Mucosa of stomach (tissue), 1 donor: ENCODE results near the gene CD68.
A peak's percentile ranks its signal among the peaks of the same experiment; 100 is the strongest.

Experiments used
- H3K27me3 ChIP-seq: one replicate; pipeline ENCODE4 v1.7.0; 2013; ENCODE audit warnings: mild to moderate bottlenecking, low read length; ENCODE audit not compliant: control insufficient read depth, insufficient read depth
- H3K36me3 ChIP-seq: one replicate; pipeline ENCODE4 v1.7.0; 2013; ENCODE audit warnings: low read length; ENCODE audit not compliant: control insufficient read depth, insufficient read depth
- H3K4me1 ChIP-seq: one replicate; pipeline ENCODE4 v1.7.0; 2013; ENCODE audit warnings: mild to moderate bottlenecking, low read length; ENCODE audit not compliant: control insufficient read depth, insufficient read depth
- H3K4me3 ChIP-seq: one replicate; pipeline ENCODE4 v1.7.0; 2013; ENCODE audit warnings: low read length
- H3K9ac ChIP-seq: one replicate; pipeline ENCODE4 v1.7.0; 2013; ENCODE audit warnings: mild to moderate bottlenecking, low read length, moderate library complexity
- H3K9me3 ChIP-seq: one replicate; pipeline ENCODE4 v1.7.0; 2013; ENCODE audit warnings: mild to moderate bottlenecking, low read length, moderate library complexity; ENCODE audit not compliant: control insufficient read depth
- donor health status: Pancreatic carcinoma.

Gene CD68

DNA sequence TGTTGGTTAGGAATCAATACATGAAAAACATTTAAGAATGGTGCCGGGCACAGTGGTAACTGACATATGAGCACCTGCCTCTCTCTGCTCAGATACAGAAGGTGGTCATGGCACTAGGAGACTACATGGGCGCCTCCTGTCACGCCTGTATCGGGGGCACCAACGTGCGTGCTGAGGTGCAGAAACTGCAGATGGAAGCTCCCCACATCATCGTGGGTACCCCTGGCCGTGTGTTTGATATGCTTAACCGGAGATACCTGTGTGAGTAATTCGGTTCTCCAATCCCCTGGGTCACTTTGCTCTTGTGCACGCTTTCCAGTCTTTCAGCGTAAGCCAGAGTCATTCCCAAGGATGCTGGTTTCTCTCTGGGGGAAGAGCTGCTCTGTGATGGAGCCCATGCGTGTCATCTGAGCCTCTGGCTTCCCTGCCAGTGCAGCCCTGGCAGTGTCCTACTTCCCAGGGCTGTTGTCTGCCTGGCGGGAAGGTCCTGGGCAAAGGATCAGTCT is 3.0 kb upstream of the CD68 start:
- Histone ChIP-seq H3K9me3 (no peaks in the 10 kb centered on the region), H3K36me3 (peaks cover 41% of the 10 kb centered on the region), H3K9ac (no peak overlapping the region), H3K4me1 (peaks cover 47% of the 10 kb centered on the region), H3K27me3 (no peaks in the 10 kb centered on the region), H3K4me3 (no peak overlapping the region)

DNA sequence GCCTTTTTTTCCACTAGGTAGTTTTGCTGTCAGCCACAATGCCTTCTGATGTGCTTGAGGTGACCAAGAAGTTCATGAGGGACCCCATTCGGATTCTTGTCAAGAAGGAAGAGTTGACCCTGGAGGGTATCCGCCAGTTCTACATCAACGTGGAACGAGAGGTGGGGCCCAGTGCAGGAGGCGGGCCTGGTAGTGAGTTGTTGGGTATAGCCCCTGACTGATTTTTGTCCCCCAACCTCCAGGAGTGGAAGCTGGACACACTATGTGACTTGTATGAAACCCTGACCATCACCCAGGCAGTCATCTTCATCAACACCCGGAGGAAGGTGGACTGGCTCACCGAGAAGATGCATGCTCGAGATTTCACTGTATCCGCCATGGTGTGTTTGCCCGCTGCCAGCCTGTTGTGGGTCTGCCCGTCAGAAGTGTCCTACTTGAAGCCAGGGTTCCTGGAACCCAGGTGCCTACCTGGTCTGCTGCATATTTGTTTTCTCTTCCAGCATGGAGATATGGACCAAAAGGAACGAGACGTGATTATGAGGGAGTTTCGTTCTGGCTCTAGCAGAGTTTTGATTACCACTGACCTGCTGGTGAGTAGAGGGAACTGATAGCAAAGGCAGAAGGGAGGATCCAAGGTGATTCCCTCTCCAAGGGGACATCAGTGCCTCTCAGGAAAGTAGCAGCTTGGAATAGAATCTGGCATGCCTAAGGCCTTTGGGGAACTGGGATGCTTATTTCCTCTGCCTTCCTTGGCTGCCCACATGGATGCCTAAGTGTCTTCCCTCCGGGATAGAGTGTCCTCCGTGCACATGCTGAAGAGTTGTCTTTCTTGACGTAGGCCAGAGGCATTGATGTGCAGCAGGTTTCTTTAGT is 1.9 kb upstream of the CD68 start:
- H3K9me3 ChIP-seq = no peaks in the 10 kb centered on the region
- H3K4me3 ChIP-seq = no peak overlapping the region
- peaks cover 54% of the 10 kb centered on the region for H3K4me1 ChIP-seq
- H3K27me3 ChIP-seq = no peaks in the 10 kb centered on the region
- H3K9ac ChIP-seq = no peak overlapping the region
- peaks cover 41% of the 10 kb centered on the region for H3K36me3 ChIP-seq

DNA sequence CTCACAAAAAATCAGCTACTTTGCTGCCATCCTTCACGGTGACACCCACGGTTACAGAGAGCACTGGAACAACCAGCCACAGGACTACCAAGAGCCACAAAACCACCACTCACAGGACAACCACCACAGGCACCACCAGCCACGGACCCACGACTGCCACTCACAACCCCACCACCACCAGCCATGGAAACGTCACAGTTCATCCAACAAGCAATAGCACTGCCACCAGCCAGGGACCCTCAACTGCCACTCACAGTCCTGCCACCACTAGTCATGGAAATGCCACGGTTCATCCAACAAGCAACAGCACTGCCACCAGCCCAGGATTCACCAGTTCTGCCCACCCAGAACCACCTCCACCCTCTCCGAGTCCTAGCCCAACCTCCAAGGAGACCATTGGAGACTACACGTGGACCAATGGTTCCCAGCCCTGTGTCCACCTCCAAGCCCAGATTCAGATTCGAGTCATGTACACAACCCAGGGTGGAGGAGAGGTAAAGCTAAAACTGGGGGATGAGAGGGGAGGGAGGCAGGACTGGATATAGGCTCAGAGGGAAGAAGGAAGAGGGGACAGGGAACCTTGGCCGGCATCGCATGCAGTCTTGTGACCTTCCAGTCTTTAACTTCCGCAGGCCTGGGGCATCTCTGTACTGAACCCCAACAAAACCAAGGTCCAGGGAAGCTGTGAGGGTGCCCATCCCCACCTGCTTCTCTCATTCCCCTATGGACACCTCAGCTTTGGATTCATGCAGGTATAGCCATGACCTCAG is 581 bp downstream of the CD68 start:
- peak overlapping the region; percentile 49 for H3K4me3 ChIP-seq
- H3K36me3 ChIP-seq = peaks cover 36% of the 10 kb centered on the region
- H3K27me3 ChIP-seq = no peaks in the 10 kb centered on the region
- peak overlapping the region; percentile 87 for H3K9ac ChIP-seq
- H3K9me3 ChIP-seq = no peaks in the 10 kb centered on the region
- H3K4me1 ChIP-seq = peaks cover 62% of the 10 kb centered on the region

DNA sequence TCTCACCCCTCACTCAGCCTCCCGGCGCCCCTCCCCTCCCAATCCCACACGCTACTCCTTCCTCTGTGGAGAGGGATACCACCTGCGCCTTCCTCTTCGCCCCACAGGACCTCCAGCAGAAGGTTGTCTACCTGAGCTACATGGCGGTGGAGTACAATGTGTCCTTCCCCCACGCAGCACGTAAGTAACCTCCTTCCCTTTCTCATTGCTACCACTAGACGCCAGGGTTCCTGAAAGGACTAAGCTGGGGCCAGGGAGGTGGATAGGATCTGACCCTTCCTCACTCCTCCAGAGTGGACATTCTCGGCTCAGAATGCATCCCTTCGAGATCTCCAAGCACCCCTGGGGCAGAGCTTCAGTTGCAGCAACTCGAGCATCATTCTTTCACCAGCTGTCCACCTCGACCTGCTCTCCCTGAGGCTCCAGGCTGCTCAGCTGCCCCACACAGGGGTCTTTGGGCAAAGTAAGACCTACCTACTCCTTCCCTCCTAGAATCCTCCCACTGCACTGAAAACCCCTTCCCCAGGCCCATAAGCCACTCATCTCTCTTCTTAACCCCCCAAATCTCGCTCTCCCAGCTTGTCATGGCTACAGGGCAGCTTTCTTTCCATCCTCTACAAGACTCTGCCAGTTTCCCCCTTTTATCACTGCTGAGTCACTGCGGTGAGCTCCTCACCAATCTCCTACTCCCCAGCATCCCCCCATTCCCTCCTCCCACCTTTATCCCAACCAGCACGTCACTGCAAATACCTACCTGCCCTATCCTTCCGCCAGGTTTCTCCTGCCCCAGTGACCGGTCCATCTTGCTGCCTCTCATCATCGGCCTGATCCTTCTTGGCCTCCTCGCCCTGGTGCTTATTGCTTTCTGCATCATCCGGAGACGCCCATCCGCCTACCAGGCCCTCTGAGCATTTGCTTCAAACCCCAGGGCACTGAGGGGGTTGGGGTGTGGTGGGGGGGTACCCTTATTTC is 1.5 kb downstream of the CD68 start:
- peak overlapping the region; percentile 49 for H3K4me3 ChIP-seq
- H3K9ac ChIP-seq = peak overlapping the region; percentile 87
- no peaks in the 10 kb centered on the region for H3K27me3 ChIP-seq
- H3K9me3 ChIP-seq = no peaks in the 10 kb centered on the region
- peaks cover 63% of the 10 kb centered on the region for H3K4me1 ChIP-seq
- peaks cover 28% of the 10 kb centered on the region for H3K36me3 ChIP-seq

DNA sequence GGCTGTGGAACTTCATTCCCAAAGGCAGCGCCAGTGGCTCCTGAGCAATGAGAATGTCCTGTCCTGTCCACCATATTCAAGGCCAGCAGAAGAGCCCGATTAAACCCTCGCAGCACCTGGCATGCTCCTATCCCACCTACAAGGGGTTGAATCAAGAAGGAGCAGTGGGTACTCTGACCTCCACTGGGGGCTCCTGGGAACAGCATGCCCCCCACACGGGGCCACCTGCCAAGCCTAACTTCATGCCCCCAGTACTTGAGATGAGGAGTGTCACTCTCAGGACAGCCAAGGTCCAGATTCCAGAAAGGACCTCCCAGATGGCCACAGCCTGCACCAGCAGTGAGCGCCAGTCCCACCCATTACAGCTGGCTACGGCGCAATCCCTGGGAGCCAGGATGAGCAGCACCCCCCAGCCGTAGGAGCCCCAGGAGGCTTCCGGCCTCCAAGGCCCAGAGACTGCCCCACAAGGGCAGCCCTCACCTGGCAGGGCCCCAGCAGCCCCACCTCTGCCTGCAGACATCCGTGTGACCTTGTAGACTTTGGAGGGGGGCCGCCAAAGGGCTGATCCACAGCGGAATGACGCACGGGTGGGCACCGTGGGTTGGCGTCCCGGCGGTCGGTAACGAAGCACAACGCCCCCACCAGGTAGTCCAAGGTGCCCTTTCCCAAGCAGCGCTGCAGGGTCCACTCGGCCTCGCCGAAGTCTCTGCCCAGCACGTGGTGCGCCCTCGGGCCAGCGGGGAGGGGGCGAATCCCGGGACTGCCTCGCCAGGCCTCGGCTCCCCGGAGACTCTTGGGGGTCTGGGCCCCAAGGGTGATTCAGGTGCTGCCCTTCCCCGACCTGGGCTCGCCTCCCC is 3.2 kb downstream of the CD68 start:
- Histone ChIP-seq H3K9ac (peak overlapping the region; percentile 94), H3K4me3 (peak overlapping the region; percentile 90), H3K27me3 (no peaks in the 10 kb centered on the region), H3K9me3 (no peaks in the 10 kb centered on the region), H3K4me1 (peaks cover 59% of the 10 kb centered on the region), H3K36me3 (peaks cover 13% of the 10 kb centered on the region)

DNA sequence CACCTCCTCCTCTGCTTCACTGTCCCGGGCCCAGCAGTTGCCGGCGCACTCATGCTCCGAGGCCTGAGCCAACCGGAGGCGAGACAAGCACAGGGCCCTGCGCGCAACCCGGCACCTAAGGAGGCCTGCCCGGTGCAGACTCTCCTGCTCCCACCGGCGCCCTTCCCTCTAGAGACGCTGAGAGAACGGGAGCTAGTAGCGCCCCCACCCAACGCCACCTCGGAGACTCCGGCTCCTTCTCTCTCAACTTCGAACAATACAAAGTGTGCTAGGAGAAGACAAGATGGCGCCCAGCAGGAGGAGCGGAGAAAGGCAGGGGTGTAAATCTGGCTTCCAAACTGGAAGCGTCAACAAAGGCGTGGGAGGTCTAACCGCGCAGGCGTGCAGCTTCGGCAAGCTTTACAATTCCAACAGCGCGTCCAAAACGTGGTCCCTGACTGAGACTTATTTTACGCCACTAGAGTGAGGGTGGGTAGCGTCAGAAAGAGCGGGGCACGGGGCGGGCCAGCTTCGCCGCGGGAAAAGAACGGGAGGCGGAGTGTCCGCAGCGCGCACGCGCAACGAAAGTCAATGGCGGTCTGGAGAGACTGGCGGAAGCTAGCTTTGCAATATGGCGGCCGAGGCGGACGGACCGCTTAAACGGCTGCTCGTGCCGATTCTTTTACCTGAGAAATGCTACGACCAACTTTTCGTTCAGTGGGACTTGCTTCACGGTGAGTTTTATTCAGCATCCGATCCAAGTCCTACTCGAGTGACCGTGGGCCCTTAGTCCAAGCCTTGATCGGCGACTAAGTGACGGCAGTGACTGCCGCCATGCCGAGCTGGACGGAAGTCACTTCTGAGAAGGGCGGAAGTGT is 4.0 kb downstream of the CD68 start, which contains the start of gene MPDU1:
Gene MPDU1, plus strand, starts transcription at position 600 of the 857 bp plus-strand sequence. Its CDS starts 11 bp downstream, at position 611.
- Histone ChIP-seq H3K36me3 (peaks cover 6% of the 10 kb centered on the region), H3K4me3 (peak within 1 kb of the TSS; percentile 90), H3K9me3 (no peaks in the 10 kb centered on the region), H3K27me3 (no peaks in the 10 kb centered on the region), H3K9ac (peak within 1 kb of the TSS; percentile 94), H3K4me1 (peaks cover 56% of the 10 kb centered on the region)

DNA sequence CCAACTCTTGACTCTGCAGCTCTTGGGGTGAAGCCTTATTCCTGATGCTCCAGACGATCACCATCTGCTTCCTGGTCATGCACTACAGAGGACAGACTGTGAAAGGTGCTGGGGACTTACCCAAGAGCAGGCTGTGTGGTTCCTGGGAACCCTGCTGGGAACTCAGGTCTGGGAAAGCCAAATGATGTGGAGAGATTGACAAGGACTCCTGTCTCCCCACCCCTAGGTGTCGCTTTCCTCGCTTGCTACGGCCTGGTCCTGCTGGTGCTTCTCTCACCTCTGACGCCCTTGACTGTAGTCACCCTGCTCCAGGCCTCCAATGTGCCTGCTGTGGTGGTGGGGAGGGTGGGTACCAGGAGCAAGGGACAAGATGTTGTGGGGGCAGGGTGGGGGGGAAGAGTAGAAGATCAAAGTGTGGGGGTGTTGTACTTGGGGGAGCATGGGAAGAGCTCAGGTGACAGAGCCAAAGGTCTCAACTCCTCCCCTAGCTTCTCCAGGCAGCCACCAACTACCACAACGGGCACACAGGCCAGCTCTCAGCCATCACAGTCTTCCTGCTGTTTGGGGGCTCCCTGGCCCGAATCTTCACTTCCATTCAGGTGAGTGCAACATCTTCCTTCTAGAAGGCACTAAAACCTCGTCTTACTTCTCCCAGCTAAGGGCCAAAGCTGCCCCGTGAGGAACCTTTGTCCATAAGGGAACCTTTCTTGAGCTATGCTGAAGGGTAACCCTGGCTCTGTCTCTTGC is 7.4 kb downstream of the CD68 start:
- H3K9me3 ChIP-seq = no peaks in the 10 kb centered on the region
- H3K4me1 ChIP-seq = peaks cover 47% of the 10 kb centered on the region
- H3K36me3 ChIP-seq = no peaks in the 10 kb centered on the region
- H3K27me3 ChIP-seq = no peaks in the 10 kb centered on the region
- H3K4me3 ChIP-seq = no peak overlapping the region
- H3K9ac ChIP-seq = no peak overlapping the region

DNA sequence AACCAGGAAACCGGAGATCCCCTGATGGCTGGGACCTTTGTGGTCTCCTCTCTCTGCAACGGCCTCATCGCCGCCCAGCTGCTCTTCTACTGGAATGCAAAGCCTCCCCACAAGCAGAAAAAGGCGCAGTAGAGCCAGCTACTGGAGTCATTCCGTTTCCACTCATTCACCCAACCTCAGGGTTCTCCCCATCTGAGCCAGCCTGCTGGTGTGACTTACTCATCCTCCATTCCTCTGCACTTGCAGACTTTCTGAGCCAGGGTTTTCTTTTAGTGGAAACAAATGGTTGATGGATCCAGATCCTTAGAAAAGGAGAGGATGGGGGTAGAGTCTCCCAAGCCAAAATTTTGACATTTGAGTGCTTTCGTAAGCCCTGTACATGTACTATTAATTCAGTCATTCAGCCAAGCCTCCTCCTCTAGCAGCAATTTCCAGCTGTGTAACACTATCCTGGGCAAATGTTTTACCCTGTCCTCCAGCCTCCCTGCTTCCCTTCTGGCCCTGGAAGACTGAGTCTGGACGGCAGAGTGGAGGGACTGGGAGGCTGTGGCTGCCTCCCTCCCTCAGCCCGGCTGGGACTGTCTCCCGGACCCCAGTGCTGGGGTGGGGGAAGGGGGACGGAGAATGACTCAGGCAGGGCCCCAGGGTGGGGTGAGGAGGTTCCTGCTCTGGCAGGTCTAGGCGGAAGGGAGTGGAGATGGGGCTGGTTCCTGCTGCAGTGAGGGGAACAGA is 8.1 kb downstream of the CD68 start:
- no peaks in the 10 kb centered on the region for H3K27me3 ChIP-seq
- H3K4me3 ChIP-seq = no peak overlapping the region
- H3K36me3 ChIP-seq = peaks cover 1% of the 10 kb centered on the region

DNA sequence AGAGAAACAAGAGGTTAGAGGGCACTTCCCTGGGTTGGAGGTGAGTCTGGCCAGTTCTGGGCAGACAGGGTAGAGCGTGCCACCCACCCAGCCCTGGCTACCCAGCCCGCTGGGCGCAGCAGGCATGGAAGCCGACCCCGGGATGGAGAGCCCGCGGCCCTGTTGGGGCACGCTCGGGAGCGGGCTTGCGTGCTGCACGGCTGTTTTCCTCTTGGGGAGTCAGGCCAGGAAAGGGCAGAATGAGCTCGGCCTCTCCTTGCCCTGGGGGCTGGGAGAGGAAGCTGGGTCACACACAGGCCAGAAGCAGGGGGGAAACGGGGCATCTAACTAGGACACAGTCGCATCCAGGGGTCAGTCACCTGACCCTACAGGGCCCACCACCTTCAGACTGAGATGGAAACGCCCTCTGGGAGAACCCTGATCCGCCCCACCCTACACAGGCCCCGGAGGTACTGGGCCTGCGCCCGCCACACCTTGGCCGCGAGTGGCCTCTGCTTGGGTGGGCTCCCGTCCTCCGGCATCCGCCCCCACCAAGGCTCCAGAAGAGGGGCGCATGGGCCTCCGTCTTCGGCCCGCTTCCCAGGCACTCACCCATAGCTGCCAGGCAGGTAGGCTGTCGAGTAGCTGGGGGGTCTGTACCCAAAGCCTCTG is 9.2 kb downstream of the CD68 start:
- Histone ChIP-seq H3K9me3 (no peaks in the 10 kb centered on the region), H3K4me1 (peaks cover 30% of the 10 kb centered on the region), H3K36me3 (peaks cover 12% of the 10 kb centered on the region), H3K9ac (peak overlapping the region; percentile 50), H3K4me3 (no peak overlapping the region), H3K27me3 (no peaks in the 10 kb centered on the region)

More for the DNA sequence above, 8.1 kb downstream of the CD68 start:
- H3K9ac ChIP-seq = no peak overlapping the region
- H3K9me3 ChIP-seq = no peaks in the 10 kb centered on the region
- H3K4me1 ChIP-seq = peaks cover 40% of the 10 kb centered on the region
